Activated CD4-positive, CD25-positive, alpha-beta regulatory T cell treated with anti-CD3 and anti-CD28 coated beads, Interleukin-2, amount 50 U/mL, for 16 hours (primary cell): ENCODE results near the gene MAP4K4.
"Not testable (repeated sequence)": the region's sequence is repeated elsewhere in the genome, so short reads cannot be mapped to it uniquely, and the experiment has no call there.

Source experiments
- DNase-seq: peaks from one replicate; pipeline ENCODE4 v3.0.0-alpha.2; 2020; ENCODE audit warnings: low read depth, low spot score

MAP4K4 gene

GRCh38 chr2:101768556-101769220 is 71.2 kb downstream of the MAP4K4 start:
- DNase-seq, result no peak

GRCh38 chr2:101769726-101770125 is 72.2 kb downstream of the MAP4K4 start:
- not testable (repeated sequence) for DNase-seq

- no peak for DNase-seq
These were observed 73.2 kb downstream of the MAP4K4 start for GRCh38 chr2:101770726-101771125.

GRCh38 chr2:101771227-101771902 is 73.9 kb downstream of the MAP4K4 start:
- DNase-seq, result no peak

GRCh38 chr2:101771910-101772321 is 74.4 kb downstream of the MAP4K4 start:
- no peak for DNase-seq

GRCh38 chr2:101773137-101773536 is 75.6 kb downstream of the MAP4K4 start:
- no peak for DNase-seq

- not testable (repeated sequence) for DNase-seq
These were observed 76.5 kb downstream of the MAP4K4 start for GRCh38 chr2:101773961-101774360.

- DNase-seq, result no peak
These were observed 77.6 kb downstream of the MAP4K4 start for GRCh38 chr2:101775092-101775491.

GRCh38 chr2:101775636-101776035 is 78.1 kb downstream of the MAP4K4 start:
- DNase-seq, result no peak

GRCh38 chr2:101776172-101777043 is 78.9 kb downstream of the MAP4K4 start:
- no peak for DNase-seq

GRCh38 chr2:101777337-101777736 is 79.8 kb downstream of the MAP4K4 start:
- DNase-seq, result no peak

GRCh38 chr2:101778102-101778501 is 80.6 kb downstream of the MAP4K4 start:
- DNase-seq, result no peak

GRCh38 chr2:101779190-101779589 is 81.7 kb downstream of the MAP4K4 start:
- no peak for DNase-seq

GRCh38 chr2:101779656-101780055 is 82.1 kb downstream of the MAP4K4 start:
- DNase-seq, result no peak

GRCh38 chr2:101781326-101781725 is 83.8 kb downstream of the MAP4K4 start:
- no peak for DNase-seq

- DNase-seq, result no peak
These were observed 84.4 kb downstream of the MAP4K4 start for GRCh38 chr2:101781791-101782426.

GRCh38 chr2:101782427-101782792 is 84.9 kb downstream of the MAP4K4 start:
- DNase-seq, result no peak

GRCh38 chr2:101787097-101787496 is 89.6 kb downstream of the MAP4K4 start:
- DNase-seq, result no peak

GRCh38 chr2:101788565-101788964 is 91.1 kb downstream of the MAP4K4 start:
- DNase-seq, result no peak

- no peak for DNase-seq
These were observed 91.8 kb downstream of the MAP4K4 start for GRCh38 chr2:101788995-101789970.

- no peak for DNase-seq
These were observed 92.9 kb downstream of the MAP4K4 start for GRCh38 chr2:101790416-101790815.
